ENCODE data around the gene TRIM2. TPM values are rescaled to one million over a fixed set of nuclear protein-coding genes. Genes with fewer than 3 reads are reported as not detected.

TRIM2 gene
- total RNA-seq, 1 donor: 5.7 TPM

- no peak for DNase-seq (ENCODE audit: low read depth in 2 of 3, low spot score in 2 of 3)
Observed at GRCh38 chr4:153366486-153366885, 162.2 kb downstream of the TRIM2 start.

- DNase-seq (ENCODE audit: low read depth in 2 of 3, low spot score in 2 of 3): no peak
Observed at GRCh38 chr4:153367092-153367491, 162.8 kb downstream of the TRIM2 start.

- DNase-seq (ENCODE audit: low read depth in 2 of 3, low spot score in 2 of 3): no peak
Observed at GRCh38 chr4:153369021-153369420, 164.8 kb downstream of the TRIM2 start.

GRCh38 chr4:153371701-153372234, 167.5 kb downstream of the TRIM2 start:
- DNase-seq (ENCODE audit: low read depth in 2 of 3, low spot score in 2 of 3): no peak

GRCh38 chr4:153372967-153373562, 168.8 kb downstream of the TRIM2 start:
- no peak for DNase-seq (ENCODE audit: low read depth in 2 of 3, low spot score in 2 of 3)

- no peak for DNase-seq (ENCODE audit: low read depth in 2 of 3, low spot score in 2 of 3)
Observed at GRCh38 chr4:153374442-153374841, 170.2 kb downstream of the TRIM2 start.

GRCh38 chr4:153375303-153375702, 171.1 kb downstream of the TRIM2 start:
- DNase-seq (ENCODE audit: low read depth in 2 of 3, low spot score in 2 of 3): no peak

- DNase-seq (ENCODE audit: low read depth in 2 of 3, low spot score in 2 of 3): no peak
Observed at GRCh38 chr4:153383131-153383530, 178.9 kb downstream of the TRIM2 start.

- DNase-seq (ENCODE audit: low read depth in 2 of 3, low spot score in 2 of 3): no peak
Observed at GRCh38 chr4:153384160-153384559, 179.9 kb downstream of the TRIM2 start.

- no peak for DNase-seq (ENCODE audit: low read depth in 2 of 3, low spot score in 2 of 3)
Observed at GRCh38 chr4:153385784-153386183, 181.5 kb downstream of the TRIM2 start.

GRCh38 chr4:153387981-153388380, 183.7 kb downstream of the TRIM2 start:
- no peak for DNase-seq (ENCODE audit: low read depth in 2 of 3, low spot score in 2 of 3)

Small RNAs within 50 kb of the gene (small RNA-seq; reads per million reads assigned to genes)
- gene RF00019: not detected
- not detected for gene RN7SL419P
- gene RNU6-1196P: not detected

Other genes with a start within 250 kb of the TRIM2 start
- gene MND1, start 140.2 kb downstream of the TRIM2 start, total RNA-seq: 0.54 TPM